8988T (cell line): Measurements from ENCODE around the gene TFEB.
A peak's percentile ranks its signal among the peaks of the same experiment; 100 is the strongest.

Experiments used
- DNase-seq: peaks from one replicate; pipeline ENCODE4 v3.0.0; 2011

Gene TFEB

GRCh38 chr6:41687501-41688175 is 47.8 kb downstream of the TFEB start:
- DNase-seq: no peak

GRCh38 chr6:41685641-41686380 is 49.6 kb downstream of the TFEB start:
- DNase-seq: no peak

- DNase-seq: no peak
Observed at GRCh38 chr6:41684311-41685180, 50.9 kb downstream of the TFEB start.

DNA sequence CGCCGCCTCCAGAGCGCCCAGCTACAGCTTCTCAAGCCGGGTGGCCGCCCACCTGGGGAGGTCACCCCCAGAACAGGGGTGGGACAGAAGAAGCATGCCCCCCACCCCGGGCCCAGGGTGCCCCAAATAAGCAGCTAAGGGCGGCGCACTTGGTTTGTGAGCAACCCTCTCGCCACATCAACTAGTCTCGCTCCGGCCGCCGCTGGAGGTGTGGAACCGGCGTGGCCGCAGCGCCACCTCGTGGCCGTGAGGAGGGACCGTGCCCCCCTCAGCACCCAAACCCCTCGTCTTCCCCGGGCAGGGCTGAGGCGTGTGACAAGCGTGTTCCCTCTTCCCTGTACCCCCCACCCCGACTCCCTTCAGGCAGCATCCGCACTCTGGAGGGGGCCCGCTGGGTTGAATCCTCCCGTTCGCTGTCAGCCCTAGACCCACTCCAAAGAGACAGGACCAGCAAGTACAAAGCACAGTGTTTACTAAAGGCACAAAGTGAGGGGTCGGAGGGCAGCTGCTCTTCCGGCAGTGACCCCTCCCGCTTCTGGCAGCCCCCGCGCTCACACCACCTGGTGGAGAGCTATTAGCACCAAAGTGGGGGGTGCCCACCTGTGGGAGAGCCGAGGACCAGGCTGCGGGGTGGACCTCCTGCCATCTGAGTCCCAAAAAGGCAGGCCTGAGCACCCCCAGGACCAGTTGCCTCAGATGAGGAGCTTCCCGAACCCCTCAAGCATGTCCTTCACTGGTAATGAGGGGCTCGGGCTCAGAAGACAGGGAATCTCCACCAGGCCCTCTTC is 51.7 kb downstream of the TFEB start:
- DNase-seq: peak; percentile 96

DNA sequence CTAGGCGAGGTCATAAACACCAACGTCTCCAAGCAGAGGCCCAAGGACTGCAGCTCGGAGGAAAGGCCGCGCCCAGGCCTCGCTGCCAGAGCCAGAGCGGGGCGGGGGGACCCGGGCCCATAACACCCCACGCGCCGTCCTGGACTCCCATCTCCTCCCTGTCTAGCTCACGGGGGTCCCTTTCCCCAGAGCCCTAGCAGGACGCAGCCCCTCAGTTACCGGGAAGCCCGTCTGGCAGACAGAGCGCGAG is 52.2 kb downstream of the TFEB start:
- no peak for DNase-seq

DNA sequence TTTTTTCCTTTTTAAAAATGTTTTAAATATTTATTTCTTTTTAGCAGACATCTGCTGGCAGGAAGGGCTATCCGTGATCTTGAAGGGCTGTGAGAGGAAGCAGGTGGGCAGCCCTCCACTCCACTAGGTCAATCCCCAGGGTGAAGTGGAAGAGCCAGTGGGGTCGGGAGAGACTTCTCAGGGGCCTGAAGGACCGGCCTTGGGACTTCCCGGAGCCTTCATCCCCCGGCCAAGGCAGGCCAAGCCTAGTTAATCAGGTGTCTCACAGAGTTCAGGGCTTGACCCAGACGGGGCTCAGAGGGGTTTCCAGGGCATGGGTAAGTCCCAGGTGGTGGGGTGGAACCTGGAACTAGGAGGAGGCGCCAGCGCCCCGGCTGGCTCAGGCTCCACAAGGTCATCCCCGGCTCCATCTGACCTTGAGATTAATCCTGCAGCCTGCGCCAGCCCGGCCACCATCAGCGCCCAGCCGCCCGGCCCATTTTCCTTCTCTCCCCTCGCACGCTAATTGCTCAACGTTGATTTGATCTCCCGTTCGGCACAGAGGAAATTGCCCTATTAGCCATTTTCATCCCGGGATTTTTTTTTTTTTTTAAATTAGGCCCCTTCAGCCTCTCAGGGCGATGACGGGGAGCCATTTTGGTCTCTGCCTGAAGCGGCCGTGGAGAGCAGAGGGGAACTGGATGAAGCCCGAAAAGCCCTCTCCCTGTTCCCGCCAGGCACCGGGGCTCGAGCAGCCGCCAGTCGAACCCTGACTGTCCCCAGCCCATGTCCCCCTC is 52.7 kb downstream of the TFEB start:
- DNase-seq: no peak

- peak; percentile 97 for DNase-seq
Observed at GRCh38 chr6:41682056-41682477, 53.3 kb downstream of the TFEB start.

DNA sequence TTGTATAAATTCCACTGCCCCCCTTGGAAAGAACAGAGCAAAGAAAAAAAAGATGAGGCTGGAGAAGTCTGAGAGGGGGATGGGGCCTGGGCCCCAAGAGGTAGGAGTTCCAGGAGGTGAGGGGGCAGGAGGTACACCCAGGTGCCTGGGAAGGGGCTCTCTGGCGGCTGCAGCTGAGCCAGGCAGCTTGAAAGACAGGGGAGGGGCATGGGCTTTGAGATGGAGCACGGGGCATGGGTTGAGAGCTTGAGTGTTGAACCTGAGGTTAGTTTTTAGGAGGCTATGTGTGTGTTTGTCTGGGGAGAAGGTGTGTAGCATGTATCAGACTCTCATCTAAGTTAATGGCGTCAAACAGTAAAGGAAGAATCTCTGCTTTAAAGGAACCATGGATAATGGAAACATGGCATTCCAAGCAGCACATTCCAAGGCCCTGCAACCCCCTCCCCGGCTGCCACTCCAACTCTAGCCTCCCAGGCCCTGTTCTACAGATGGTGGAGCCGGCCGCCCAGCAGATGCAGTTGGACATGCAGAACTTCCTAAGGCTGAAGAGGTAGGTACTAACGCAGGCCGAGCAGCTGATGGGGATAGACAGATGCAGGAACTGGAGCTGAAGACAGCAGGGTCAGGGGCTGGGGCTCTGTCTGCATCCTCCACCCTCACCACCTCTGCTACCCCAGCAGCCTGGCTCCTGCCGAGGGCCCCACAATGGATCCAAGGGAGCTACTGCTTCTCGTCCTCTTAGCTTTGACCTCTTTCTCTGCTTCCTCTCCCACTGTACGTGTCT is 55.0 kb downstream of the TFEB start:
- no peak for DNase-seq

DNA sequence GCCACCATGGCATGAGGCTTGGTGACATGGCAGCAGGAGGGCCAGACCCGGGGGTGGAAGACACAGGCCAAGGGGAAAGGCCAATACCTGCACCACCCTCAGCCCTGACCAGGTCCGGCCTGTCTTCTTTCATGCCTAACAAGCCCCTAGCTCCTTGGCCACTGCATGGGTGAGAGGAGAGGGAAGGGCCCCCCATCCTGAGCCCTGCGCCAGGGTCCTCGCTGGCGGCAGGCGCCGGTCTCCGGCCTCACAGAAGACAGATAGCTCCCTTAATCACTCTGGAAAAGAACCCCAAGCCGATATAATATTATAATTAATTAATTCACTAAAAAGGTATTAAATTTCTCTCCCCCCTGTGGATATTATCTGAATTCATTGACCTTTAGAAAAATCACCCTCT is 55.7 kb downstream of the TFEB start:
- DNase-seq: no peak

GRCh38 chr6:41678511-41679084 is 56.8 kb downstream of the TFEB start:
- DNase-seq: no peak

- no peak for DNase-seq
Observed at GRCh38 chr6:41677124-41677921, 58.1 kb downstream of the TFEB start.

- DNase-seq: no peak
Observed at GRCh38 chr6:41676431-41676830, 59.0 kb downstream of the TFEB start.

DNA sequence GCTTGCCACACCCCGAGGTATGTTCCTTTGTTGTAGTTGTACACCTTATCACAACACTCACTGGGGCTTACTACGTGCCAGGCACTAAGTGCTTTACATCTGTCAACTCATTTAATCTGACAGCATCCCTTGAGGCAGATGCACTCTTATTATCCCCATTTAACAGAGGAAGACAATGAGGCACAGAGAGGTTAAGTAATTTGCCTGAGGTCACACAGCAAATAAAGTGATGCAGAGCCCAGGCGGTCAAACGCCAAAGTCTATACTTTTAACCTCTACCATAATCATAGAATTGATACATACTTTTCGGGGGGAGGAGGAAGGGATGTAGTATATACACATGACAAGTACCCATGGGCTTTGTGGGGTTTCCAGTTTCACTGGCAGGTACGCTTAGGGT is 59.4 kb downstream of the TFEB start:
- no peak for DNase-seq

DNA sequence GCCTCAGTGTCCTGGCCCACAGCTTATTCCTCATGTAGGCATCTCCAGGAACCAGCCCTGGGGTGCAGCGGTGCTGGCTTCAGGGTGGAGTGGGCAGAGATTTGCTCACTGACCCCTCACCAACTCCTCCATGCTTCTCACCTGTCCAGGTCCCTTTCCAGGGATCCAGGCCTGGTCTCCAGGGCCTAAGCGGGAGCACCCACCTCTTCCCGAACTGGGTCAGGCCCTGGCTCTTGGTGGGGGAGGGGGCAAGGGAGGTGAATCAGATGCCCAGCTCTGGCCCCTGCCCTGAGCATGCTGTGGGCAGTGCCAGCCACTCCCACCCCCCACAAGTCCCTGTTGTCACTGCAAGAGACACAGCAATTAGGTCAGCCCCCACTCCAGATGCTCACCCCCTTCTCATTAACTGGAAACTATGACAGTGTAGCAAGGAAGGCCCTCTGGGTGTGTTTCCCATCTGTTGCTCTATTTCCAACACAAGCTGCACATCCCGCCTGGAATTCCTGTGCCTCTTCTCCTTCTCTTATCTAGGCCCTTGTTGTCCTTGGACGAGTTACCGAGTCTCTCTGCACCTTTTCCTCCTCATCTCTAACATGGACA is 60.1 kb downstream of the TFEB start:
- DNase-seq: no peak

DNA sequence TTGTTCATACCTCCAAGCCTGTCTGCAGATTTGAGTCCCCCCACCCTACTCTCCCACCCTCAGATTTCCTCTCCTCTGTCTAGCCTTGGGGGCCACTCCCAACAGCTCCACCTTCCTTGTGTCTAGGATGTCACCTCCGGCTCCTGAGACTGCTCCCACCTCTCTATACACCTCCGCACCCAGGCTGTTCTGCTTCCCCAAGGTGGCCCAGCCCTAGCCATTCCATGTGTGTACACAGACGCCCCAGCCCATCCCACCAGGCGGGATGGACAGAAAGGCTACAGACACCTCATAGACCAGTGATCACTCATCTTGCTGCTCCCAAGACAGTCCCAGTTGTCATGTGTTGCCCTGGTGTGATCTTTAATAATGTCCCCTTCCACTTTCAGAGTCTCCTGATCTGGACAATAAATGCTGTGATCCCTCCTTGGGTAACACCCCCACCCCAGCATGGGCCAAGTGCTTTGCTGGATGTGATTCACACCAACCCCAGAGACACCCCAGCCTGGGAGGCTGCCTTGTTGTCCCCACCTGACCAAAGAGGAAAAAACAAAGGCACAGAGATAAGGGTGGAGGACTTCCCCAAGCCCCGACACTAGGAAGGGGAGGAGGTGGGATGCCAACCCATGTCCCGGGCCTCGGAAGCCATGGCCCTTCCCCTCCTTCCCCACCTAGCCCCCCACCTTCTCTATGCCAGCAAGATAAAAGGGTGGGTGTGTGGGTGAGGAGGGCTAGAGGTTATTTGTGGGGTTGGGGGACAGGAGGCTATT is 61.0 kb downstream of the TFEB start:
- DNase-seq: no peak

- DNase-seq: no peak
Observed at GRCh38 chr6:41673704-41674000, 61.8 kb downstream of the TFEB start.

GRCh38 chr6:41672816-41673703 is 62.3 kb downstream of the TFEB start:
- no peak for DNase-seq

- DNase-seq: no peak
Observed at GRCh38 chr6:41672016-41672415, 63.4 kb downstream of the TFEB start.
